ENCODE data around the gene TNRC6B.
"Not testable (repeated sequence)": the region's sequence is repeated elsewhere in the genome, so short reads cannot be mapped to it uniquely, and the experiment has no call there.

Gene TNRC6B

DNA sequence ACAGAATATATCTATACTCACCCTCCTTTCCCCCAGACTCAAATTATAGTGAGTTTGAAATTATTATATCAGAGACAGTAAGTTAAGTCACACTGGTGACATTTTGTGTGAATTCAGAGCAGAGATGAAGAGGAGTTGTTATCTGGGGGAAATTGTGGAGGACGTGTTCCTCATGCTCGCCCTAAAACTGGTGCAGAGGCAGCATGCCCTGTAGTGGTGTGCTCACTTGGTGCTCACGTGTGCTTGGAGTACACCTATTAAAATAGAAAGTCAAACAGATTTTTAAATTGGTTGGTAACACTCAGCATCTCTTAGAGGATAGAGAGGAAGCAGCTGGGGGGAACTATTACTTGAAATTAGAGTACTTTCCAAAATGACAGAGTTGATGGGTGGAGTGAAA lies 117.0 kb downstream of the TNRC6B start:
- DNase-seq = no peak

DNA sequence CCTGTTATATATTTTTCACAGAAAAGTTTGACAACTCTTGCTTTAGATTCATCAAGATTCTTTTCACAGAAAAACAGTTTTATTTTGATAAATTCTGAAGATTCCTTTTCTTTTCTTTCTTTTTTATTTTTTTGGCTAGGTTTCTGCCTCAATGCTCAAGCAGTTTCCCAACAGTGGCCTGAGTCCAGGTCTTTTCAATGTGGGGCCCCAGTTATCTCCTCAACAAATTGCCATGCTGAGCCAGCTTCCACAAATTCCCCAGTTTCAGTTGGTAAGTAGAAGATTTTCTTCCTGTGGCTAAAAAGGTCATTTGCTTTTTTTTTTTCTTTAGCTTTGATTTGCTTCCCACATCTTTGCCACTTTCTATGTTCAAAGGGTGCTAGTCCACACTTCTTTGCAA lies 122.6 kb downstream of the TNRC6B start:
- no peak for DNase-seq

DNA sequence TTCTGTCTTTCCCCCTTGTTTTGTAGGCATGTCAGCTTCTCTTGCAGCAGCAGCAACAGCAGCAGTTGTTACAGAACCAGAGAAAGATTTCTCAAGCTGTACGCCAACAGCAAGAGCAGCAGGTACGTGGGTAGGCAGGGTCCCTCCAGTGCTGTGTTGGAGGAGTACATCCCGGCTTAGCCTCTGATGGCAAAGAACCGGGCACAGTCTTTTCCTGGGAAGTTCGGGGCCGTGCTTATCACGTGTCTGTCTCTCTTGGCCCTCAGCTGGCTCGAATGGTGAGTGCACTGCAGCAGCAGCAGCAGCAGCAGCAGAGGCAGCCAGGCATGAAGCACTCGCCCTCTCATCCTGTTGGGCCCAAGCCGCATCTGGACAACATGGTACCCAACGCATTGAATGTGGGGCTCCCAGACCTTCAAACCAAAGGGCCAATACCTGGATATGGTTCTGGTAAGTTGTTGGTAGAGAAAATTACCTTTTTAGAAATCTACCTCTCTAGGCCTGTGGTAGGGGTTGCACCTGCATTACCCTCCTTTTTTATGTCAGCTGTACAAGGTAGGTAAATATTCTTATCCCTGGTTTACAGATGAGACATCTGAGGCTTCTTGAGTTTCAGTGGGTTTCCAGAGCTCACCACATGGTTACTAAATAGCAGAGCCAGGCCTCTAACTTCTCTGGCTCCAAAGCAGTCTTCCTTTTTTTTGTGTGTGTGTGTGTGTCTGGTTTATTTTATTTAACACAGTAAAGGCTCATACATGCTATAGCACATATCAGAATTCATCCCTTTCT lies 123.4 kb downstream of the TNRC6B start:
- no peak for DNase-seq

- DNase-seq = no peak
Measured at GRCh38 chr22:40302149-40302548, 124.4 kb downstream of the TNRC6B start.

DNA sequence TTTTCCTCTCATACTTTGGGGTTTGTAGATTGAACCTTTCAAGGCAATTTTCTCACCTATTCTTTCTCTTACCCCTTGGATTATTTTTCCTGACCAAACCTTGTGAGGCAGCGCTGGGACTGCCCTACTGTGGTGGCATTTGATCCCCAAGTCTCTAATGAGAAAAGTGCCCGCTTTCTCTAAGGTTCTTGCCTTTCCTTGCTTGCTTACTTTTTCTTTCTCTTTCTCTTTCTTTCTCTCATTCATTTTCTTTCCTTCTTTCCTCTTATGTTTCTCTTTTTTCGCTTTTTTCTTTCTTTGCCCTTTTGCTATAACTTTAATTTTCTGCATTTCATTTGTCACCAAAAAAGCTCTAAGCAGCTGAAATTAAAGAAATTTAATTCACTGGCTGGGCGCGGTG lies 127.9 kb downstream of the TNRC6B start:
- DNase-seq = no peak

GRCh38 chr22:40308999-40309573 lies 131.4 kb downstream of the TNRC6B start:
- DNase-seq = no peak

- DNase-seq = no peak
Measured at GRCh38 chr22:40309631-40310030, 131.9 kb downstream of the TNRC6B start.

GRCh38 chr22:40310081-40310767 lies 132.5 kb downstream of the TNRC6B start:
- no peak for DNase-seq

DNA sequence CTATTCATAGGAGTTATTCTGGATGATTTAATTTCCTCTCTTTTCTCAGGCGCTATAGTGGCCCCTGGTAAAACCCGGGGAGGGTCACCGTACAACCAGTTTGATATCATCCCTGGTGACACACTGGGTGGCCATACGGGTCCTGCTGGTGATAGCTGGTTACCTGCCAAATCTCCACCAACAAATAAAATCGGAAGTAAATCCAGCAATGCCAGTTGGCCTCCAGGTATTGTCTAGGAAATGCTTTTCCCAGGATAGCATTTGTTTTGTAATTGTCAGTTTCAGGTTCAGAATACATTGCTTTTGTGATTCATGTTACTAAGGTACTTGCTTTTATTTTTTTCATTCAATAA lies 133.0 kb downstream of the TNRC6B start:
- no peak for DNase-seq

DNA sequence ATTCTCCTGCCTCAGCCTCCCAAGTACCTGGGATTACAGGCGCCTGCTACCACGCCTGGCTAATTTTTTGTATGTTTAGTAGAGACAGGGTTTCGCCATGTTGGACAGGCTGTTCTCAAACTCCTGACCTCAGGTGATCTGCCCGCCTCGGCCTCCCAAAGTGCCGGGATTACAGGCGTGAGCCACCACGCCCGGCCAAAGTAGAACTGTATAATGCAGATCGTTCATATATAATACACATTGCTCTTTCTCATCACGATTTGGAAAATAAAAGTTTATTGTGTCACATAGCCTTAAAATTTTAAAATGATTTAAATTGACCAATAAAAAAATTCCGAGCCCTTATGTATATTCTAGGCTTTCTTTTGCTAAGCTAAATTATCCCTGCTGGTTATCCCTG lies 133.9 kb downstream of the TNRC6B start:
- not testable (repeated sequence) for DNase-seq

DNA sequence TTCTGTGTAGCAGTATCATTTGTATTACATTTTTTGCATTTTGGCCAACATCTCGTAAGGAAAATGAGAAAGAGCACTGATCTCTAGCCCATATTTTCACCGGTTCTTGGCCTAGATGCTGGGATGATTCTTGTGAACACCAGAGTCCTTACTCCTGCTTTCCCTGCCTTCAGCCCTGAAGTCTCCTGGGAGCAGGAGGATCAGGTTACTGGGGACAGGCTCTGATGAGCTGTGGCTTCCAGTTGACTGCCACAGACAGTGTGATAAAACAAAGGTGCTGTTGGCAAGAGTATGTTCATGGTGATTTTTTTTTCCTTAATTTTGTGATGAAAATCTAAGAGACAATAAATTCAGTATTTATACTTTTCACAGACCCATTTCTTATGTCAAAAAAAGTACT lies 134.3 kb downstream of the TNRC6B start:
- DNase-seq = no peak

- DNase-seq = no peak
Measured at GRCh38 chr22:40313007-40313406, 135.3 kb downstream of the TNRC6B start.

- no peak for DNase-seq
Measured at GRCh38 chr22:40314041-40314440, 136.3 kb downstream of the TNRC6B start.

- no peak for DNase-seq
Measured at GRCh38 chr22:40320687-40321086, 143.0 kb downstream of the TNRC6B start.

GRCh38 chr22:40322021-40322420 lies 144.3 kb downstream of the TNRC6B start:
- no peak for DNase-seq

DNA sequence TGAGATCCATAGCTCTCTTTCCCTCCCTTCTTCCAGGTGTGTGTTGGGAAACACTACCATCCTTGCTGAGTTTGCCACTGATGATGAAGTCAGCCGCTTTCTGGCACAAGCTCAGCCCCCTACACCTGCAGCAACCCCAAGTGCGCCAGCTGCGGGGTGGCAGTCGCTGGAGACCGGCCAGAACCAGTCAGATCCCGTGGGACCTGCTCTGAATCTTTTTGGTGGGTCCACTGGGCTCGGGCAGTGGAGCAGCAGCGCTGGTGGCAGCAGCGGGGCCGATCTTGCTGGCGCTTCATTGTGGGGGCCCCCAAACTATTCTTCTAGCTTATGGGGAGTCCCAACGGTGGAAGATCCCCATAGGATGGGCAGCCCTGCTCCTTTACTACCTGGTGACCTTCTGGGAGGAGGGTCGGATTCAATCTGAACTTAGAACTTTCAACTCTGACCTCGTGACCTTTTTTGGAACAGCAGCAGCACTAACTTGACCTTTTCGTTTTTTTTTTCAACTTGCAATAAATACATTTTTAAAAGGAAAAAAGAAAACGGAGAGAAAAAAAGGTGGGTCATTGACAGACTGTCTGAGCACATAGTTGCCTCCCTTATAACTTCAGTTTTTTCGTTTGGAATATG lies 145.2 kb downstream of the TNRC6B start:
- no peak for DNase-seq

GRCh38 chr22:40323681-40324171 lies 146.0 kb downstream of the TNRC6B start:
- no peak for DNase-seq

DNA sequence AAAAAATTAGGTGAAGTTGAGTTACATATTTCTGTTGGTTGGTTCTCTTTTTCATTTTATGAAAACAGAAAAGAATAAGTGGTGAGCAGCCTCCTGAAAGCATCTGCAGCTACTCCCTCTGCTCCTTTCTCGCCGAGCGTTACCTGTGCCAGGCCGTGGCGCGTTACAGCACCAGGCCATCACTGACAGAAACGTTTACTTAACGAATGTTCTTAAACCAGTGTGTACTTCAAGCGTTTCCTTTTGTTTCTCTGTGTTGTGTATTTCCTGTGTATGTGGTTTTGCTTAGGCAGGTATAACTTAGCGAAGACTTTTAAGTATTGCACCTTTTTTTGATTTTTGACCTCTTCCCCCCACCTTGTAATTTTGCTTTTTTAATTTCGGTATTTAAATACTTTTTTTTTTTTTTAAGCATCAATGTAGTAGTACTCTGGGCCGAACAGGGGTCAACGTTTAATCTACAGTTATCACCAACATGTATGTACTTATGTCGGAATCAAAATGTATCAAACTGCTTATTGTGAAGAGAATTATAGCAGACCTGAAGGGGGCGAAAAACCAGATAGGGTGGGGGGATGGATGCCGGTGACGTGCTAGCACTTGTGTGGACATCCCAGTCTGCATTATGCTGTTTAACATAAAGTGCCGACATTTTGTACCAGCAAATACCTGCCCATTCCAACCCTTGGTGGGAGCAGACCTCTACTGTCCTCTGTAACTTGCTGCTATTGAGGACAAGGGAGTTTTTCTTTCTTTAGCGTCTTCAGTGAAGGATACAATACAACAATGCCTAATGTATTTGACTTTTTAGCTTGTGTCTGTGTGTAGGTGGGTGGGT lies 147.0 kb downstream of the TNRC6B start:
- no peak for DNase-seq

DNA sequence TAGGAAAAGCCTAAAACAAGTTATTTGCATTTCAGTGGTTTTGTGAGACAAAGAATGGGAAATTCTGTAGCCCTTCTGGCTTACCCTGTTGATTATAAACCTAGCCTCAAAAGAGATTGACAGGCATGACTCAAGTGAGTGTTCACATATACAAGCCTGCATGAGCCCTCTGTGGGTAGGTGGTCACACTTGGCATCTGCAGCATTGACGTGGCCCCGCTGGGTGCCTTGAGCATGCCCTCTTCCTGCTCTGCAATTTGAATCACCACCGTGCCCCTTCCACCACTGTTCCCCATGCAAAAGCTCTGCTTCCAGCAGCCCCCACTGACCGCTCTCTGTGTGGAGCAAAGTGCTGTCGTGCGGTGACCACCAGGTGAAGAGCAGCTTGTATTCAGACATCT lies 147.6 kb downstream of the TNRC6B start:
- peak; percentile 56 for DNase-seq

- DNase-seq = no peak
Measured at GRCh38 chr22:40326905-40327735, 149.4 kb downstream of the TNRC6B start.

GRCh38 chr22:40328546-40329456 lies 151.1 kb downstream of the TNRC6B start:
- DNase-seq = no peak

All from activated CD4-positive, CD25-positive, alpha-beta regulatory T cell treated with anti-CD3 and anti-CD28 coated beads, Interleukin-2, amount 50 U/mL, for 72 hours (primary cell).